ENCODE results near the gene ADCY4.

DNA sequence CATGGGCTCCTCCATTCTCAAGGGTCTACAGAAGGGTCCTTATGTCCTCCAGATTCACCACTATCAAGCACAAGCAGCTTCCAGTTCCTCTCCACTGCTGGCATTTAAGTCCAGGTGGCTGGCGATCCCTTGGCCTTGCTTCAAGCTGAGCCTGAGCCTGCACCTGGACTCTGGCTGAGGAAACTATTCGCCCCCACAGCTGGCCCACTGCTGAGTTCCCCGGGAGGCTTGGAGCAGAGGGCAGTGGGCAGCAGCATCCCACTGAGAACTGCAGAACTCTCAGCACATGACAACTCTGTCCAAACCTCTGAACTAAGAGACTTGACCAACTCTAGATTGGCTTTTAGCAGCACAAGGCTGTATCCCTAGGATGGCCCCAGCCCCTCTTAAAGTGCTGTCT is 52.1 kb downstream of the ADCY4 start:
- TF ChIP-seq YY1 (IDR thresholded peaks at IDR 0.05; ENCODE audit: insufficient read depth, insufficient read length), result no peak
- no peak for TF ChIP-seq ZNF274 (IDR thresholded peaks at IDR 0.05; ENCODE audit: low read depth, low read length)

Data from NT2/D1 (cell line).